Measurements from ENCODE around the gene ZBTB16.

The ZBTB16 gene

DNA sequence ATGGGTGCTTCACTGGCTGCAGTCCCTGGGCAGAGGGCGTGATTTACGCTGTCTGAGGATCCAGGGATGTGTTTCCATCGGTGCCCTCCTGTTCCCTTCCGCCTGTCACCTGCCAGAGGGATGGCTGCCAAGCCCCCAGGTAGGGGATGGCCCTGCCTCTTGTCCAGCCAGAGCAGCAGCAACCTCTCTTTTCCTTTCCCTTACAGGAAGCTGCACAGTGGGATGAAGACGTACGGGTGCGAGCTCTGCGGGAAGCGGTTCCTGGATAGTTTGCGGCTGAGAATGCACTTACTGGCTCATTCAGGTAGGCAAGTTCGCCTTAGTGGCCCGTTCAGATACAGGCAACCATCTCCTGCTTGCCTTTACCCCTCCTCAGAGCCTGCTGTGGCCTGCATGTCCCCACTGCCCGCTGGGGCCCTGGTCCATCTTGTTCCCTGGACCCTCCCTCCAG, 96.6 kb downstream of the ZBTB16 start:
- DNase-seq: no peak

DNA sequence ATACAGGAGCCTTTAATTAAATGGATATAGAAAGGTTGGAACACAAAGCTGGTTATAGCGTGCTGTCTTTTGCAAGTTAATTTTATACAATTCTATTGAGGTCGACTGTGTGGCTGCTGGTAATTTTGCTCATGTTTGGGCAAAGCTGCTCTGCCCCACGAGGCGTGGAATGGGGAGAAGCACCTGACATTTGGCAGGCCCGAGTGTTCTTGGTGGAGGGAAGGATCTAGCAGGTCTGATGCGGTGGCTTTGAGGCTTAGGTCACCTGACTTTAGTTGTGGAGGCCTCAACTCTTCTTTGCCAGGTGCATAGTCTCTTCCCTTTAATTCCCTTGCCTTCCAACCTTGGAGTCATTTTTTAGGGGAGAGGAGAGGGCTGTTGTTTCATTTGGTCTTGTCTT, 97.3 kb downstream of the ZBTB16 start:
- DNase-seq: no peak

DNA sequence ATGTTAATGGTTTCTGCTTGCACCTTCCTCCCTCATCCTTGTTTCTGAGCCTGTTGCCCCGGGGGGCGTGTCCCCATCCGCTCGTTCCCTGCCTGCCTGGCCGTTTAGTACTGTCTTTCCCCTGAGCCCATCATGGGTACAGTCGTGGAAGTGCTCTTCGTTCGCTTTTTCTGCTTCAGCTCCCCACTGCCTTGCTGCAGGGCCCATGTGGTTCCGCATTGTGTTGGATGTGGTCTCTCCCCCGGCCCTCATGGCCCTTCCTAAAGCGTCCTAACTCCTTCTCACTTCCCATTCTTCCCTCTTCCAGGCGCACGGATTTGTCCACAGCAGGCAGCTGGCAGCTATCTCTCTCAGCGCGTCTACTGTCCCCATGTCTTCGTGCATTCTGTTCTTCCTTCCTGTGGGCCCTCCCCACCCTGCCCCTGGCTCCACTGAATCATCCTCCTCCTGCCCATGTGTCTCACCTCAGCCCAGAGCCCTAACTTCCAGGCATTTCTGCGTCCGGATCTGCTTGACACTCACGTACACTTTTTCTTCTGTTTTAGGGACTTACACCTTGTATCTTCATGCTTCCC, 98.1 kb downstream of the ZBTB16 start:
- DNase-seq: no peak

DNA sequence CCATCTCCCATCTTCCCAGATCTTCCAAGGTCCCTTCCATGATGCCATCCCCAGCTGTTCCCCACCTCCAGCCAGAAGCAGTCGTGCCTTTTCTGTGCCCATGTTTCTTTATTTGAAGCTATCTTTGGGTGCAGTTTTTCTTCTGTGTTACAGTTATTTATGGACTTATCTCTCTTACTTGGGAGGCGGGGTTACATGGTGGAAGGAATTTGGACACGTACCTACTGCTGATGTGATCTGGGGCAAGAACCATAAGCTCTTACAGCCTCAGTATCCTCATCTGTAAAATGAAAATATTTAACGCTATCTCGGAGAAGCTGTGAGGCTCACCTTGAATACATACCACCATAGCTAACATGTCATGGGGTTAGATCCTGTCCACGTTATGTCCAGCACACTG, 98.9 kb downstream of the ZBTB16 start:
- no peak for DNase-seq

DNA sequence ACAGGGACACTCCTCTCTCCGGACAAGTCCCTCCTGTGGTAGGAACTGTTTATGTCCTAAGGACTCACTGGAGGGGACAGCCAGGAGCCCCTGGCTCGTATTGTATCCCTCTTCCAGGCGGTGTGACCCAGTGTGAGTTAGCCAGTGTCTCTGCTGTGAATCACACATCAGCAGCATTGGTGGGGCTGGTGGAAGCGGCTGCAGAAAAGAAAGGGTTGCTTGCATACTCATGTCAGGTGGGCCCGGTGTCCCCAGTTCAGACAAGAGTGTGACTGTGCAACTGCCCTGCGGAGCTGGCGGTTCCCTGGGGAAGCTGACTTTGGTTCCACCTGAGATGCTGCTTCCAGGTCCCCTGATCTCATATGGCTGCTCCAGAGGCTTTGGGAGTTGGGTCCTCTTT, 99.4 kb downstream of the ZBTB16 start:
- DNase-seq: no peak

DNA sequence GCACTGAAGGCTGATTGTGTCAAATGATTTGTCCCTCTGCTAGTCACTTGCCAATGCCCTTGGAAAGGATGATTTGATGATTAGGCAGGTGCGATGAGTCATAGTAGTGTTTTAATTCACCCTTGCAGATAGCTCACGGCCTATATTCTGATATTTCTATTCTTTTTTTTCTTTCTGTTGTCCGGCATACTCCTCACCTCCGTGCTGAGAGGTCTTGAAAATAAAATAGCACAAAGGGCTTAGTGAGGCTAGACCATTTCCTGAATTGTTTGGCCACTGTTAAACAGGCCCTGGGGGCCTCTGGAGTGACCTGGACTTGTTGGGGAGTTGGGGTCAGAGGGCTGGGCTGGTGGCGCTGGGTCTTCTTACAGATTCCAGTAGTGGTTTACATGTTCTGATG, 99.8 kb downstream of the ZBTB16 start:
- DNase-seq: no peak

DNA sequence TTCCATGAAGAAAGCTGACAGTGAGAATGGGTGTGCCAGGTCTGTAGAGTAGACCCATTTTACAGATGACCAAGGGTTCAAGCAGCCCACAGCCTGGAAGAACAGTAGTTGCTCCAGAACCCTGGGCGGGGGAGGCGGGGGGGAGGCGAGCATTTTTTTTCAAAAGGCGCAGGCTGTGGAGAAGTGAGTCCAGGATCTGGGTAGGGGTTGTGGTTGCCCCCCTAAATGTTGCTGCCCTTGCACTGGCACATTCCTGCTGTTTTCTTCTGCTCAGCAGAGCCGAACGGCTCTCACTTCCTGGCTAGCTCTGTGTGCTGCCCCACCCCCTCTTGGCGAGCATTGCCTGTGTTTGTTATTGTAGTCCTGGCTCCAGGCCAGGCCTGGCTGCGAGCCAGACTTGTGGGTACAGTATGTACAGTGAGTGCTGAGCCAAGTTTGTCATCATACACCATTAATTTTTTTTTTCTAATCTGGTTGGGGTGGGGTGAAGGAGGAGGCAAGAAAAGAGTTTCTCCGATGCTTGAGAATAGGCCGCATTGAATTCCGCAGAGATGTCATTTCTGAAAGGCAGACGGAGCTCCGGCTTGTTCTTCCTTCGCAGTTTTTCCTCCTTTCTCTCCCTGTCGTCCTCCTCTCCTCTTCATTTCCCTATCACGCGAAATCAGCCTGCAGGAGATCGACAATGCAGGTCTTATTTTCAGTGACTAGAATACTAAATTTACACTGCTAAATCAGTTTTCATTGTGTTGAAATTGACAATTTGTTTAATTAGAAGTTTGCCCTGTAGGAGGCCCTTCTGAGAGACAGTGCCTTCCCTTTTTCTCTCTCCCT, 100.5 kb downstream of the ZBTB16 start:
- DNase-seq: peak; percentile 97 to 99

DNA sequence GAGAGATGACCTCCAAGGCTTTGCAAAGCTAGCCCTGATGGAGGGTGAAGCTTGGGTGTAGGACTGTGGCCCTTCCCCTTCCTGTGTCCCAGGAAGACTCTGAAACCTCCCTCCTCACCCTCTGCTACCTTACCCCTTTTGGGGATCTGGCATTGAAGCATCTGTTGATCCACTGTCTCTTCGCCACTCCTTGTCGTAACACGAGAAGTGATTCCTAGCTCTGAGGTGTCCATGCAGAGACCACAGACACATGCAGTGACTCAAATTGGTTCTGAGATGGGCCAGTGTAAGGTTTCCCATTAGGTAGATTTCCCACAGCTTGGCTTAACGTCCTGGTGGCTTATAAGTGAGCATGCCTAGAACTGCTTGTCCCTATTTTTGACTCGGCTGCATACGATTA, 101.4 kb downstream of the ZBTB16 start:
- DNase-seq: no peak

DNA sequence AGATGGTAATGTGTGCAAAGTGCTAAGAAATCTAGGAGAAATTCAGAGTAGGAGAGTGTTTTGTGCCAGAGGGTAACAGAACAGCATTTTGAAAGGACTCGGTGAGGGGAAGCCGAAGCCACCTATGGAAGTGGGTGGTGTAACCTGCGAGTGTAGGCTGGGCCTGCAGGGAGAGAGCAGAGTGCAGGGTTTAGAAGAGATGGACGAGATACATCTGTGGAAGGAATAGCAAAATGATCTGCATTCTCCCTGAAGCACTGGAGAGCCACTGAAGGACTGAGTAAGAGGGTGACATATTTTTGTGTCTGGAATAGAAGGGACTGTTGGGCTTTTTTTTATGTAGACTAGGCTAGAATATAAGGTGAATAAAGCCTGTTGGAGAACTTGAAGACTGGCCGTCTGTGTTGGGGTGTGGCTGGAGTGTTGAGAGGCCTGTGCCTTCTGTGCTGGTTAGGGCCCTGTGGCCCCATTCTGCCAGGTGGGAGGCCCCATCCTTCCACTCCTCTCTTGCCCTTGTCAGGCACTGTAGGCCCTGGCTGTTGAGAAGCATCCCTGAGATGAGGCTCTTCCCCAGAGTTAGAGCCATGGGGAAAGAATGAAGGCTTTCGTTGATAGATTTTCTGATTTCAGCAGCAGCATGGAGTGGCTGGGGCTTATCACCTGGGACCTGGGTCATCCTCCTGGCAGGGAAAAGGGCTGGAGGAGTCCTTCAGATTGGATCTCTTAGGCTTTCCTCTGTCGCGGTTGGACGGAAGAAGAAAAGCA, 102.2 kb downstream of the ZBTB16 start:
- DNase-seq: no peak

DNA sequence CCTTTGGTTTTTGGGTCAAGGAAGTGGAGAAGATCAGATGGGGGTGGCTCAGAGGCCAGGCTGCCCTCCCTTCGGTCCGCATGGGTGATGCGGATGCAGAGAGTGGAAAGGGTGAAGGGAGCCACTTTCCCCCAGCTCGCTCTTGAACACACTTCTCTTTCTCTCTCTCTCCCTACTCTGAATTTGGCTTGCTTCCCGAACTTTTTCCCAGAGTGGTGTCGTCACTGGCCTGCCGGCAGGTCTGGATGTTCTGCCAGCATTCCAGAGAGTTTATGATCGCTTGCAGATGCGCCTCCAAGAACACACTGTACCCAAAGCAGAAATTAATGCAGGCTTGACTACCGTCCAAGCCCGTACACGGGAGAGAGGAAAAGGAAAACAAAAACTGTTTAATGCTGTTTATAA, 103.2 kb downstream of the ZBTB16 start:
- peak; percentile 29 to 30 for DNase-seq

DNA sequence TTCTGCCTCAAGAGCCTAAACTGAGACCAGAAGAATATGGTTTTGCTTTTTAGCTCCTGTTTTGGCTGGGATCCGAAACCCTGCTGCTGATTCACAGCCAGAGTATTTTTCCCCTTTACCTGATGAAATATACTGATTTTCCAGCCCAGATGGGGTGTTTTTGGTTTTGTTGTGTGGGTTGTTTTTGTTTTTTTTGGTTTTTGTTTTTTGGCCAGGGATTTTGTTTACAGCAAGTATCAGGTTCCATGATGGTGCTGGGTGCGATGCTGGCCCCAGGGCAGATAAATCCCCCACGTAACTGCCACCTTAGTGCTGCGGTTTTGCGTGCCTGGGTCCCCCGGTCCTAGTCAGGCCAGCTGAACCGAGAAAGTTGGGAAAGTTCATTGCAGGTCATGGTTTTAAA, 103.7 kb downstream of the ZBTB16 start:
- DNase-seq: no peak

DNA sequence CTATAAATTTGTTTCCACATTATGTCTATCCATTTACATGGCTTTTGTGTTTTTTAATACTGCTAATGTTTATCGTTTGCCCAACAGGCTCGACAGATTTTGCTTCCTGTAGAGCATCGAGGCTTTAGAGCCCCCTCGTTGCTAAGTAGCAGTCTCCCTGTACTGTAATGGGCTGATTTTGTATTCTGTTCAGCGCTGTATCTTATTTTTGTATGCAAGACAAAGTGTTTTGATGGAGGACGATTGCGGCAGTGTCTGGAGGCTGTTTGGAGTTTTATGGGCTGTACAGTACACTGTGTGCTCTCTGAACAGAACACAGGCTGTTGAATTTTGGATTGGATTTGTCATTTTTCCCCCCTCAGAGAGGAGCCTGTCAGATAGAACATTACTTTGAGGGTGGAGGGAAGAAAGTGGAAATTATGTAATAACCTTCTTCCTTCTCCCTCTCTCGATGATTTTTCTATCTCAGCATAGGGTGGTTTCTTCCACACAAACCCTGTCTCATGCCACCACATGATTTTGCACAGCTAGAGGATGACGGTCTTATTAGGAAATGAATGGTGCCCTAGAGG, 104.4 kb downstream of the ZBTB16 start:
- DNase-seq: no peak

DNA sequence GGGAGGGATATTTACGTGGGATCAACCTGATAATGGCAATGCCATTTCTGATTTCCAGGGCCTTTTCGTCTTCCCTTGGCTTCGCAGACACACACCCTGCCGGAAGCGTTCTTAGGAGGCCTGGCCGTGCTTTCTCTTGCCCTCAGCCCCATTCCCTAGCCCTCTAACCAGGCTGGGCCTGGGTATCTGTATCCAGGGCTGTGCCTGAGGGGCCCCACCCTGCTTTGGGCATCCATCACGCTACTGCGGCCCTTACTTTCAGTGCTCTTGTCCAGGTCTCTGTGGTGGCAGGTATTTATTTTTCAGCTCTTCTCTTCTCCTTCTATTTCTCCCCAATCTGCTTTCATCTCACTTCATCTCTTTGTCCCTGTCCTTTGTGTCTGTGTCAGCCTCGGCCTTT, 105.0 kb downstream of the ZBTB16 start:
- no peak for DNase-seq

DNA sequence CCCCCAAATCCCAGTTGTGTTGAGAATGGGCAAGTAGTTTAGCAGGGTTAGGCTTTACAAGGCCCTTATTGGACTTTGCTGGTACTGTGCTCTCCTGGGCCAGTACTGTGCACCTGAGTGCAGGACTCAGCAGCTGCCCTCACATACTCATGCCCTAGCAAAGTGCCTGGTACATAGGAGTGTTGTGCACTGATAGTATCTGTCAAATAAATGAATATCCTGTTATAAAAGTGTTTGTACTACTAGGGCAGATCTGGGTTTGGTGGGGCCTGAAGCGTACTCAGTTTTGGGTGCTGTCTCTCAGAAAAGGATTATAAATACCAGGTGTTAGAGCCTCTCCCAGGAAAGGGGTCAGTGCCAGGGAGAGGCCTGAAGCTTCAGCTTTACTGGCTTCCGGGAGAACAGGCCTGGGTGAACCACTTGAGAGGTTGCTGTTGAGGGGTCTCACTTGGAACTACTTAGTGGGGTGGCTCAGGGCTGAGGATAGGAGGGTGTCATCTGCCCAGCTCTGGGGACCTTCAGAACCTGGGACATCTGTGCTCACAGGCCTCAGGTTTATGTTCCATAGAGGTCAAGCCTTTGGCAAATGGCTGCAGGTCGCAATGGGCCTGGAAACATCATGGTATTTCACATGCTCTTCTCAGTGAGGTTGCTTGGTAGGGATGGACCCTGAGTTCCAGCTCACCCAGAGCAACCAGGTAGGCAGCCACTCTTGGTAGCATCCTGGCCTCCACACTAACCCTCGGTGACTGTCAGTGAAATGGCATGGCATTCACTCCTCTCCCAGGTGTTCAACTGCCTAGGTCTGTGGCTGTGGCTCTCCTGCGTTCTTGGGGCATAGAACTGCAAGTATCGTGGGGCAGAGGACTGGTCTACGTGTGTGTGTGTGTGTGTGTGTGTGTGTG, 106.1 kb downstream of the ZBTB16 start:
- no peak for DNase-seq

DNA sequence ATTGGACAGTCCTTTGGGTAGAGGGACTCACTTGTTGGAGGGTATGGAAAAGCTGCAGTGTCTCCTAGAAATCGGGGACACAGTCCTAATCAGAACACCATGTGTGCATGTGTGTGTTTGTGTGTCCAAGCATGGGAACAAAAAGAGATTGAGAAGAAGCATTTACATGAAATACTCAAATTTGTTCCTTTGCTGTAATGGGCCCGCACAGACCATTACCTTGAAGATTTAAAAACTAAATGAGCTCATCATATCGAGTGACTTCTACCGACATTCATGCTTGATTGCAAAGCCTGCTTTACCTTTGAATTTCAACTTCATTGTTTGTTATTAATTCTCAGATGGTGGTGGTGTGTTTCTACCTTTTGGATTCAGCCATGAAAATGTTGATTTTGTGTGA, 106.9 kb downstream of the ZBTB16 start:
- no peak for DNase-seq

DNA sequence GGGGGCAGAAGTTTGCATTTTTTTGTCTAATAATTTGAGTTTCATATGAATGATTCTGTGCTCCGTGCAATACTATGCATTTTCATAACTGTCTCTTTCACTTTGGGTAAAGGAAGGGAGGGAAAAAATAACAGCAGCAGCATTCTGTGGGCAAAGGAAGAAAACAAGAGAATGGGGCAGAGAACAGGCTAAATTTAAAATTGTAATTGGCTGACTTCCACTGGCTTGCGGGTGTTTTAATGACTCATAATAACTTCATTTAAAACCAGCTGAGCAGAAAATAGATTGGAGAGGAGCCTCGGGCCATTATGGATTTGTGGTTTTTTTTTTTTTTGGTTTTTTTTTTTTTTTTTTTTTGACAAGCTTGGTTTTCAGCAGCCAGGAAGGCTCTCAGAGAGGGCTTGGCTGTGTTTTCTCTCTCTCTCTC, 107.4 kb downstream of the ZBTB16 start:
- DNase-seq: peak in 1 of 2 experiments; percentile 31

DNA sequence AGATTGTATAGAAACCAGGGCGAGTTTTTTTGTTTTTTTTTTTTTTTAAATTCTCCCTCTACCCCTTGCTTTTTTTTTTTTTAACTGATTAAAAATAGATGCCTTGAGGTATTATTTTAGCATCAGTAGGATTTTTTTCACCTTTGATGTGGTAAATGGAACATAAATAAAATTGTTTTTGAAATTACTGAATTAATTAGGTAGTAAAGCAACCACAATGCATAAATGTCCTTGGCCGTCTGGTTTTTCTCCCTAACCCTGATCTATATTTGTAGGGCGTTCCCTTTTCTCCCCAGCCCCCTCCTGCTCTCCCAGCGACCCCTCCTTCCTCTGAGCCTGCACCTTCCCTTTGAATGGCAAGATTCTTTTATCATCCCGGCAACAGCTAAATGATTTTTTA, 107.8 kb downstream of the ZBTB16 start:
- no peak for DNase-seq

DNA sequence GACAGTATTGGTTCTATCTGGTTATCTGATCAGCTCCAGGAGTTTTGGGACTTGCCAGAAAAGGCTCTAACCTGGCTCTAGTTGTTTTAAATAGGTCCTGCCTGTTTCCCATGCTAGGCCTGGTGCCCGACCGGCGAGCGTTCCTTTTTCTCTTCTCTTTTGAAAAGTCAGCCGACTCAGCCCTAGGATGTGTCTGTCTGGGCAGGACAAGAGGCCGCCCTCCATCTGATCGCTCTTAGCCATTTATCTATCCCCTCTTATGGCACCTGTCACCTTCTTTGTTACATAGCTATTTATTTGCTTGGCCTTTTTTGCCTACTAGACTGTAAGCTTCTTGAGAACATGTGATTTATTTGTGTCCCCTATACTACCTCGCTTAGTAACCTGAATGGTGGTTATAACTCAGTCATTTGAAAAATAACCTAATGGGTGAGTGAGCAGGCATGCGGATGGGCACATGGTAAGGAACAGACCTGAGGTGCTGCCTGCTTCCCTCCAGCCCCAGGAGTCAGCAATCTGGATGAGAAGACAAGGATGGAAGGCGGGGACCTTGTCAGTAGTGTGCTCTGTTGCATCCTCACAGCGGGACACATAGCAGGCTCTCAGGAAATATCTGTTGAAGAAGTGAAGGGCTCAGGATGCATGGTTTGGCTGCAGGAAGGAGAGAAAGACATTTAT, 108.4 kb downstream of the ZBTB16 start:
- DNase-seq: no peak

DNA sequence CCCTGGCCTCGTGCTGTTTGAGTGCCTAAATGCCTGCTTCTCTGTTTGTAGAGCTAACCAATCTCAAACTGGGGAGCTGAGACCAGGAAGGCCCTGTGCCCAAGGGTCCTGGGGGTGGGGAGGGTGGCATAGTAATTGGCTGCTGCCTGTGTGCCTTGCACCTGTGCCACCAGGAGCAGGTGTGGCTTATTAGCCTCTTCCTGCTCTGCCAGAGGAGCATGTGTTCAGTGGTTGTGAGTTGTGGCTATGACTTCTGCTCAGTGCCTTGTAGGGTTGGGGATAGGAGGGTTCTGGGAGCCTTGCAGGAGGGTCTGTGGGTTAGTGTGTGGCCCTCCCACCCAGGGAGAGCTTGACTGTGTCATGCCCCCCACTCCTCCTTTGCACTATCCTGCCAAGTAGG, 109.2 kb downstream of the ZBTB16 start:
- DNase-seq: no peak

DNA sequence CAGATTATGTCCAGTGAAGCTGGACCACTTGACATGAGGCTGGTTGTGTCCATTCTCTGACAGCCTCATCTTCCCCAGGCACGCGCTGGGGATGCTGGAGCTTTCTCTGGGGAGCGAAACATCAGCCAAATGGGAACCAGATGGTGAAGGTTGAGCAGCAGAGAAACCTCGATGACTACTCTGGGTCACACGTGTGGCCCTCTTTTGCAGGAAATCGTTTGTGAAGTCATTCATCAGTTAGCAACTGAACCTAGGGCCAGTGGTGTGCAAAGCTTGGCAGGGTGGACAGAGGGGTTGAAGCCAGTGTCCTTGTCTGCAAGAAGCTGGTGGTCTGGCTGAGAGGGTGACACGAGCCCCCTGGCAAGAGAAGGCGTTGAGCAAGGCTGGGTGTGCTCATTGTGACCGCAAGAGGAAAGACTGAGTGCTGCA, 109.8 kb downstream of the ZBTB16 start:
- no peak for DNase-seq

DNA sequence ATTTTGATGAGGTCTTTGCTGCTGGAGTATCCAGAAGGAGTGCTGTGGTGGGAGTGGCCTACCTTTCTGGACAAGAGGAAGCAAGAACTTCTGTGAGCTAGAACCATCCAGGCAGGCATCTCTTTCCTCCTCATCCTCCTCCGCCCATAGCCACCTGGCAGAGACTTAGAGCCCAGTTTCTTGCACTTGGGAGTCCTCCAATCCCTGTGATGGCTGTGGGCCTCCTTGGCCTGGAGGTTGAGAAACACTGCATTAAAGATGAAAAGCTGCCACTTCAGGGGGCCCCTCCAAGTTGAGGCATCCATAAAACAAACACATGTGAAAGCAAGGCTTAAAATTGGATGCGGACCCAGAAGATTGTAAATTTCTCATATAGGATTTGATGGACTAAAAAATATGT, 110.3 kb downstream of the ZBTB16 start:
- no peak for DNase-seq

DNA sequence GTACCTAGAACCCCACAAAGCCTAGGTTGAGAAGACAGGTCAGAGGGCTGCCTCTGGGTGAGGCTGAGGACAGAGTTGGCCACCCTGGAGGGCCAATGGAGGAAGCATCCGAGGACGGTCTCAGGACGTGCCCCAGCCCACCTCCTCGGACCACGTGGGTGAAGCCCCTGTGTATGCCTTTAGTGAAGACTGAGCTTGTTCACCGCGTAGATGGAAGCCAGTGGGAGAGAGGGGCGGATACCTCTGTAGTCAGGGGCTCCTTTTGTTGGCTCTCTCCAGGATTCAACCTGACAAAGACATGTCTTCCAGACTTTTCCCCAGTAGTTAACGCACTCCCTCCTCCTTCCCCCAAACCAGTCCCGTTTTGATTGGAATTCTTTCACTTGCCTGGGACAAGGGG, 110.7 kb downstream of the ZBTB16 start:
- DNase-seq: no peak

Measured in NCI-H526 (cell line).